GM11168 (cell line): ENCODE data around the gene MCAM.

ENCODE experiments used
- in situ Hi-C: fragments of 300-500 bp; cut with MboI; formaldehyde crosslinking; loops from one replicate; pipeline ENCODE4 v1.12.0; 2022; ENCODE audit warnings: low sequenced_read_pairs; ENCODE audit not compliant: unreplicated experiment

MCAM gene

DNA sequence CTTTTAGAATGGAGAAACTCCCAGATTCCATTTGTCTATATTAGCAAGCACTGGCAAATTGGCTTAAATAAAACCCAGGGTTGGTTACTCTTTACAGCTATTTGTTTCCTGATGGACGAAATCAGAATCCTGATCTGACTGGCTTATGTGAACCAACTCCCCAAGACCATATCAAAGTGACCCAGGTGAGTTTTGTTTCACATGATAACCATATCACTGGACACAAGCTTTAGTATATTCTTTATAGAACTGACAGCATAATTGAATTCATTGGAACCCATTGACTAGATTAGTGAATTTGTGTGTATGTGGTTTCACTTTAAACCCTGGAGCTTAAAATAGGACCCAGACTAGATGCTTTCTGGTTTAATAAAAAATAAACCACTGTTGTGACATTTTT lies 39.3 kb downstream of the MCAM start:
- in situ Hi-C loops = loop anchor here (5.0 kb wide), 1 partner anchor 80 kb away; no protein-coding TSS in a partner anchor

DNA sequence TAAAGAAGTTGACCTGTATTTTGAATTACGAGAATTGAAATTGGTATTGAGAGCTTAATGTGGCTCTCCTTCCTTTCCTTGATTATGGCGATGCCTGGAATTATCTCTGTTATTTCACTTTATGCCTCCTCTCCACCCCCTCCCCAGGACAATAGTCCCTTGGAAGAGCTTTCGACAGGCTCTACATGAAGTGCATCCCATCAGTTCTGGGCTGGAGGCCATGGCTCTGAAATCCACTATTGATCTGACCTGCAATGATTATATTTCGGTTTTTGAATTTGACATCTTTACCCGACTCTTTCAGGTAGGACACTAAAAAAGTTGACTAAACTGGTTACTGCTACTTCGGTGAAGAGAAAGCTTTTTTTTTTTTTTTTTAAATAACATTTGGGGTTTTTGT lies 43.2 kb downstream of the MCAM start:
- in situ Hi-C loops = no loop called here

DNA sequence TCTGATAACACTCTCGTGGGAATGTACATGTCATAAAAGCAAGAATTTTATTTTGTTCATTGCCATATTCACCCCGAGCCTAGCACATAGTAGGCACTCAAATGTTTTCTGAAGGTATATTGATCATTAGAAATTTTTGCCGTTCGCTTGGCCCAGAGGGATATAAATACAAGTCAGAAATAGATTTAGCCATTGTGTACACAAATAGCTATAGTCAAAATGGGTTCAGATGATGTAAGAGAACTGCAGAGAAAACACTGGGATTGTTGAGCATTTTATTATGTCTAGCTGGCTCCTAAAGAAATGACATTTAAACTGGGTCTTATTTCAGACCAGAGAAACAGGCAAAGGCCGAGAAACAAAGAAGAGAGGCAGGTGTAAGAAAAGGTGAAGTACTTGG lies 49.3 kb downstream of the MCAM start:
- in situ Hi-C loops = no loop called here

DNA sequence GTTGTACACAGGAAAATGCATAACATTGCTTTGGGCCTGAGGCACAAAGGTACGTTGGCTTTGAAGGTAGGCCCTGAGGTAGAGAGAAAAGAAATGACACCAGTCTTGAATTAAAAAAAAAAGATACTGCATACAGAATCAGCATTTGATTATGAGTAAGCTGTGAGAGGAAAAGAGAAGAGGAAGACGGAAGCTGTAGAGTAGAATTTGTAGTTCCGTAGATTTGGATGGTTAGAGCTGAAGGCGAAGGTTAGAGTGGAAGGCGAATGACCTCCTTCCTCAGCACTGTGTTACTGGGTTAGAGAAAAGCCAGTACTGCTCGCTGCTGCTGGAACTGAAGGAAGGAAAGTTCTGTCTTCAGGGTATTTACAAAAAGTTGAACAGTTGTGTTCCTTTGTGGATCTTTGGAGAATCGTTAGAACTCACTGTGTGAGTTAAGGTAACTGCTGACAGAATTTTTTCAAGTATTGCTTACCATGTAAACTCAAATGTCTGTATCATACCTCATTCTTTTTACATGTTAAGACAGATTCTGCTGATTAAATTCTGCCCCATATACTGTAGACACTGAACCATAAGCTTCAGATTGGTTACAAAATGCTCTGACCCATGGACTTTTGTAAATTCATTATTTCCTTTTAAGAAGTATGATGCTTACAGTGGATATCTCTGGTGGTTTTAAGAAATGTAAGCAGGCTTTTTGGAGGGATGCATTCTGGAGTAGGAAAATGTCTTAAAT lies 50.2 kb downstream of the MCAM start:
- in situ Hi-C loops = no loop called here

DNA sequence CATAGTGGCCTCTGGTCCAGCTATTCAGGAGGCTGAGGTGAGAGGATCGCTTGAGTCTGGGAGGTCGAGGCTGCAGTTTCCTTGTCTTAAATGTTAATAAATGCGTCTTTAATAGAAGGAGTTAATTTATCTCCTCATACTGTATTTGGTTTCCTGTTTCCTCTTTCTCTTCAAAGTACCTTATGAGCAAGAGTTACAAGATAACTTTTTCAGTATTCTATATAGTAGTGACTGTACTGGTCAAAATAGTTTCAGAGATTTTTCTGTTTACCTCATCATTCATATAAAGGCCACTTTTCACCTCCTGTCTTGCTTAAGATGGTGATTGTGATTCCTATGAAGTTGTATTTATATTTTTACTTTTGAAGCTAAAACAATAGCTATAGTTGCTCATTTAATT lies 50.9 kb downstream of the MCAM start:
- in situ Hi-C loops = no loop called here

DNA sequence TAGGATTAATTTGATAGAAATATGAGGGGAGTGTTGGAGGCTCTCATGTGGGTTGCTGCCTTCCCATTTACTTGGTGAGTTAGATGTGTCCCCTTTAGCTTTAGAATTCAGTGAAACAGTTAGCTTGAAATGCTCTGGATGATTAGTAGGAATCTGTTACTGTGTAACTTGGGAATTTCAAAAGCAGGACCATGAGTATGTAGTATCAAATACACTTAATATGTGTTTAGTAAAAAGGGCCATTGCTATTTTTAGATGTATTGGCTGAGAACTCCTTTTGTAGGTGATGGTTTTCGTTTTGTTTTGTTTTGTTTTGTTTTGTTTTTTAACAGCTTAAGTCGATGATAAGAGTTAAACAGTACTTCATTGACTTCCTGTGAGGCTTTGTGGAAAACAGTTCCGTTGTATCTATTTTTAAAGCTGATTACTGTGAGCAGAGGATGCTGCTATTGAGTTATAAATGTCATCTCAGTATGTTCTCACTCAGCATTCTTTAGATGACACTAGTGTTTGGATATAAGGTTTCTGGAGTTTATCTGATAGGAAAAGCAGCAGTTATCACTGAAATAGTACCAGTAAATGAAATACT lies 53.5 kb downstream of the MCAM start:
- in situ Hi-C loops = no loop called here

- in situ Hi-C loops = no loop called here
These were observed 54.1 kb downstream of the MCAM start for GRCh38 chr11:119262668-119263351.

DNA sequence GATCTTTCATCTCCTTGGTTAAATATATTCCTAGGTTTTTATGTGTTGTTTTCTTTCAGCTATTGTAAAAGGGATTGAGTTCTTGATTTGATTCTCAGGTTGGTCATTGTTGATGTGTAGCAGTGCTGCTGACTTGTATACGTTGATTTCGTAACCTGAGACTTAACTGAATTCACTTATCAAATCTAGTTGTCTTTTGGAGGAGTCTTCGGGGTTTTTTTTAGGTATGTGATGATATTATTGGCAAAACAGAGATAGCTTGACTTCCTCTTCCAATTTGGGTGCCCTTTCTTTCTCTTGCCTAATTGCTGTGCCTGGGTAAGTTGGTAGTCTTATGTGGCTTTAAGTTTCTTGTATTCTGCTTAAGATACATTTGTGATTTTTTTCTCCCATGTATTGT lies 57.9 kb downstream of the MCAM start:
- in situ Hi-C loops = no loop called here
